ENCODE measurements around the gene CREB5. TPM values are rescaled to one million over a fixed set of nuclear protein-coding genes. Genes with fewer than 3 reads are reported as not detected.

CREB5 gene
- total RNA-seq, 1 experiment from 2014 or later, result 0.49 TPM

GRCh38 chr7:28473571-28474281 lies 61.4 kb downstream of the CREB5 start:
- no peaks in the 10 kb centered on the region for H3K79me2 ChIP-seq (ENCODE audit: insufficient read depth, low read length)

More at GRCh38 chr7:28473571-28474281, 61.4 kb downstream of the CREB5 start:
- no peak overlapping the region for H3K27ac ChIP-seq (ENCODE audit: low read depth, low read length)
- H3K4me1 ChIP-seq (ENCODE audit: control insufficient read depth in 1 of 2, insufficient read depth in 2 of 2, low read length in 2 of 2), result no peaks in the 10 kb centered on the region
- H3K9me2 ChIP-seq (ENCODE audit: insufficient read depth), result no peaks in the 10 kb centered on the region
- RAD21 ChIA-PET (ENCODE audit: low non-redundant PET in 1 of 2, low total read pairs in 2 of 2, uncharacterized antibody in 2 of 2, unreplicated experiment in 2 of 2), result no interaction called here
- no peaks in the 10 kb centered on the region for H3K36me3 ChIP-seq (ENCODE audit: control insufficient read depth in 1 of 2, insufficient read depth in 2 of 2, low read length in 2 of 2)
- no peak overlapping the region for H3K9ac ChIP-seq (ENCODE audit: low read length)
- H3K4me2 ChIP-seq (ENCODE audit: low read length), result no peak overlapping the region
- DNase-seq (ENCODE audit: low read depth, low spot score), result no peak
- CTCF ChIA-PET, result no interaction called here
- no peaks in the 10 kb centered on the region for H4K20me1 ChIP-seq (ENCODE audit: insufficient read depth)
- no peak overlapping the region for H3K4me3 ChIP-seq (replicated peaks in 1 of 2; ENCODE audit: low read depth in 1 of 2, low read length in 2 of 2)
- intact Hi-C loops (cut with micrococcal nuclease), result no loop called here
- ATAC-seq, result no peak
- no peak for TF ChIP-seq CEBPB (IDR thresholded peaks at IDR 0.05; ENCODE audit: low read depth)
- TF ChIP-seq, protein P1, sequence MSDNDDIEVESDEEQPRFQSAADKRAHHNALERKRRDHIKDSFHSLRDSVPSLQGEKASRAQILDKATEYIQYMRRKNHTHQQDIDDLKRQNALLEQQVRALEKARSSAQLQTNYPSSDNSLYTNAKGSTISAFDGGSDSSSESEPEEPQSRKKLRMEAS (IDR thresholded peaks at IDR 0.05), result no peak
- no peak for TF ChIP-seq YY1 (IDR thresholded peaks at IDR 0.05; ENCODE audit: extremely low read depth, insufficient replicate concordance, low read depth, low read length)
- TF ChIP-seq EZH2 (IDR thresholded peaks at IDR 0.05), result no peak
- no peak for TF ChIP-seq EZH2phosphoT487 (IDR thresholded peaks at IDR 0.05; ENCODE audit: borderline replicate concordance)
- TF ChIP-seq ZFX (IDR thresholded peaks at IDR 0.05), result no peak
- no peak for TF ChIP-seq EGR1 (IDR thresholded peaks at IDR 0.05; ENCODE audit: low read depth)
- TF ChIP-seq ZNF274 (IDR thresholded peaks at IDR 0.05; ENCODE audit: low read depth, low read length), result no peak
- TF ChIP-seq SP1 (IDR thresholded peaks at IDR 0.05; ENCODE audit: low read depth), result no peak
- TF ChIP-seq JUND (IDR thresholded peaks at IDR 0.05), result no peak
- TF ChIP-seq REST (IDR thresholded peaks at IDR 0.05; ENCODE audit: low read depth), result no peak
- TF ChIP-seq ZBTB33 (IDR thresholded peaks at IDR 0.05; ENCODE audit: extremely low read depth, insufficient replicate concordance, low read length), result no peak
- no peak overlapping the region for H2AFZ ChIP-seq (ENCODE audit: low read depth, low read length, poor library complexity, severe bottlenecking)
- peaks cover 82% of the 10 kb centered on the region for H3K27me3 ChIP-seq (ENCODE audit: insufficient read depth, low read length)
- POLR2A ChIA-PET, result no interaction called here
- no TSS peak for BruUV-seq (replicated peaks)
- H3K9me3 ChIP-seq (ENCODE audit: control insufficient read depth in 1 of 2, insufficient read depth in 1 of 2, low read depth in 1 of 2, low read length in 2 of 2), result no peaks in the 10 kb centered on the region
